NCI-H1694 treated with DMSO at 0.1 percent for 48 hours (cell line): ENCODE results near the gene TFDP2.
"Not testable (repeated sequence)": the region's sequence is repeated elsewhere in the genome, so short reads cannot be mapped to it uniquely, and the experiment has no call there.

ENCODE experiments used
- DNase-seq: peaks from one replicate; lab custom pipeline; 2025; lab: John Stamatoyannopoulos, UW

TFDP2 gene

DNA sequence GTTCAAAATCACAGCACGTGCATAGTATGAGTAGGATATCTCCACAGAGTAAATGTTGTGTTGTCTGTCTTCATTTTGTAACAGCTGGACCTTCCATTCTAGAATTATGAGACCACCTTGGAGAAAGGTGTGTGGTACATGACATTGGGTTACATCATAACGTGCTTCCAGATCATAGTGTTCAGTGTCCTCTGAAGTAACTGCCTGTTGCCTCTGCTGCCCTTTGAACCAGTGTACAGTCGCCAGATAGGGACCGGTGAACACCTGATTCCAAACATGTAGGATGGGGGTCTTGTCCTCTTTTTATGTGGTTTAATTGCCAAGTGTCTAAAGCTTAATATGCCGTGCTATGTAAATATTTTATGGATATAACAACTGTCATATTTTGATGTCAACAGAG, 223.7 kb downstream of the TFDP2 start:
- DNase-seq: not testable (repeated sequence)

DNA sequence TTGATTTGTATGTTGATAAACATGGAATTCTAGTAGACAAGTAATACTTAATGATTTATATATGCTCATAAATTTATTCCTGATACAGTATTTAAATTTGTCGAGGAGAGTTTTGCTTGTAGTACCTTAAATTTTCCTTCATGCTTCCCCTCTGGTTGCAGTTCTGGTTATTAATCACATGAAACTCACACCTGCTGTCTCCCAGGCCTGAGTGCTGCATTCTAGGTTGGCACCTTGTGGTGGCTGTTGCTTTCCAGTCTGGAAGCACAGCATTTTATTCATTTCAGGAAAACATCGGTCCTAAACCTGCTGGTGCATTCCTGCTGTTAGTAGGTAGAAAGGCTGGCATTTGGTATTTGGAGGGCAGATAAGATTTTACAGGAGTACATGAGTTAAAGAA, 228.0 kb downstream of the TFDP2 start:
- DNase-seq: peak; percentile 45

DNA sequence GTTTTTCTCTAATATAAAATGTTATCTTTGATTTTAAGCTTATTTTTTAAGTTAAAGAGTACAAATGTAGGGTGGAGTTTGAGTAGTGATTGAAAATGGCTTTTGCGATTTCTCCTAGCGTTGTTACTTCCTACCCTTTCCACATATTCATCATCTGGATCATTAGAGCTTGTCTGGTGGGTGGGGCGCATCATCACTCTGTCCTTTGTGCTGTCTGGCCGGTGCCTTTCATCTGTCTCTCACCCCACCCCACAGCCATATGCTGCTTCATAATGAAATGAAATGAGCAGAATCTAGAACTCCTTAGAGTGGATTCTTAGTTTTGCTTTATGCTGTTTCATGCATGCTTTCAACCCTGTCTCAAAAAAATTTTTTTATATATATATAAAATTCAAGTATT, 228.6 kb downstream of the TFDP2 start:
- DNase-seq: peak; percentile 90

DNA sequence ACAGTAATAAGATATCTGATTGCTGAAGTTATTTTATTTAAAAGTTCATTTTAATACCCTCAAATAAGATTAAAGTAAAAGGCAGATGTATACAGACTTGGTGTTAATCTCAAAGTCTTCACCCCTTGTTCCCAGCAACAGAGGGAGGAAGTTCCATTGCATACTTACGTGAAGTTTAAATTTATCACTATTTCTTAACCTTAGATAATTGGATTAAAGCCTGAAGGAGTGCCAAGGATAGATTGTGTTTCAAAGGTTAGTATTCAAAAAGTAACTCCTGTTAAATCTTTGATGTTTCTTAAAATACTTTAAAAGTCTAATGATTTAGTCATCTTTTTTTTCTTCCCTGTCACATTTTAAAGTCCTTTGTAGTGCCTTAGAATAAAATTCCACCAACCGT, 233.6 kb downstream of the TFDP2 start:
- DNase-seq: no peak

DNA sequence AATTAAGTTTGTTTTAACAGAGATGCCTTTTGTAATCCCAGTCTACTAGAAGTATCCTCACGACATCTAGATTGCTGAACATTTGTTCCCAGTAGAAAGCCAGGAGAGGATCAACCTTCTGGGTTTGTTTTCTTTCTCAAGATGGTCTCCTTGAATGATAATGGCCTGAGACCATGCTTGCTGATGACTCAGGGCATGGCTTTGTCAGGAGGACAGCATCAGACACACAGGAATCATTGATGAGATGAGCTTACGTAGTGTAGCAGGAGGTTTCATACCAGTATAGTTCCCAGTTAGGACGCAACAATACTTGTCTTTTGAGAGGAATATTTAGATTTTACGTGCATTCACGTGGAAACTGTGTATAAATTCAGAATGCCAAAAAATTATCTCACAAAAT, 234.3 kb downstream of the TFDP2 start:
- DNase-seq: no peak

DNA sequence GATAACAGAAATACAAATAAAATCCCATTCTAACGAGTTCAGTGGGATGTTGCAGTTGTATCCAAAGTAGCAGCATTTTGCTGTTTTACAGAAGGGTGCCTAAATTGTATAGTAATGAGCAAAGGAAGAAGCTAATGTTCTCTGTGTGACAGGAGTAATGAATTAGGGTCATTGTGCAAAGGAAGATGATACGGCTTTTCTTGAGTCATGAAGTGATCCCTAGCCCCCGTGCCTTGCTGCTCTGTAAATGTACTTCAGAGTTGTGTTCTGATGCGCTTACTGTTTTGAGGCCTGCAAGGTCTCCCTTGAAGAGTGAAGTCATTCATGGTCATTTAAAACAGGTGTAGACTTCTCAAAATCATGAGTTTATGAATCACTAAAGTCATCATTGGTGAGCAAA, 235.0 kb downstream of the TFDP2 start:
- DNase-seq: no peak

DNA sequence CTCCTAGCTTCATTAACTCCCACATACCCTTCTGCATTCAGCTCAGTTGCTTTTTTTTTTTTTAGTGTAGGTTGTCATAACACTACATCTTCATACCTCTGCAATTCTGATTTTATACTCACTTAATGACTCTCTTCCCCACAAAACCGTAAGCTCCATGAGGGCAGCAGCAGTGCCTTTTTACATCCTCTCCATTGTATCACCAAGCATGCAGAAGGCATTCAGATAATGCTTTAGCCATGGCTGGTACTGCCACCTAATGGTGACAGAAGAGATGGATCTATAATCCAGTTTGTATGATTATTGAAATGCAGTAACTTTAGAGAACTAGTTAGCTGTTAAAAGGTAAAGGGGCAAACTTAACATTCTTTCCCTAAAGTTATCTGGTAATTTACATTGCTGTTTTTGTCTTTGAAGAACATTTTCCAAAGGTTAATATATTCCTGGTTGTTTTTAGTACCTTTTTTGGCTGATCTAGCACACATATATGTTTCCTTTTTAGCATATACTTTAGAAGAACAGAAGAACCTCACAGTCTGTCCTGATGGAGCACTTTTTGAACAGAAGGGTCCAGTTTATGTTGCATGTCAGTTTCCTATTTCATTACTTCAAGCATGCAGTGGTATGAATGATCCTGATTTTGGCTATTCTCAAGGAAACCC, 236.1 kb downstream of the TFDP2 start:
- peak; percentile 58 for DNase-seq

DNA sequence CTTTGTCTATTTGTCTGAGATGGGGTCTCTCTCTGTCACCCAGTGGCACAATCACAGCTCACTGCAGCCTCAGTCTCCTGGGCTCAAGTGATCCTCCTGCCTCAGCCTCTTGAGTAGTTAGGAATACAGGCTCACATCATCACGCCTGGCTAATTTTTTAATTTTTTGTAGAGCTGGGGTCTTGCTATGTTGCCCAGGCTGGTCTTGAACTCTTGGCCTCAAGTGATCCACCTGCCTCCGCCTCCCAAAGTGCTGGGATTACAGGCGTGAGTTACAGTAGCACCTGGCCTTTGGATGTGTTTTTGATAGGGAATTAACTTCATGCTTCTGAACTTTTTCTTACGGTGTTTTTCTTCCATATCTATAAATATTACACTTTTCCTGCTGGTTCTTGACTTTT, 239.4 kb downstream of the TFDP2 start:
- not testable (repeated sequence) for DNase-seq

DNA sequence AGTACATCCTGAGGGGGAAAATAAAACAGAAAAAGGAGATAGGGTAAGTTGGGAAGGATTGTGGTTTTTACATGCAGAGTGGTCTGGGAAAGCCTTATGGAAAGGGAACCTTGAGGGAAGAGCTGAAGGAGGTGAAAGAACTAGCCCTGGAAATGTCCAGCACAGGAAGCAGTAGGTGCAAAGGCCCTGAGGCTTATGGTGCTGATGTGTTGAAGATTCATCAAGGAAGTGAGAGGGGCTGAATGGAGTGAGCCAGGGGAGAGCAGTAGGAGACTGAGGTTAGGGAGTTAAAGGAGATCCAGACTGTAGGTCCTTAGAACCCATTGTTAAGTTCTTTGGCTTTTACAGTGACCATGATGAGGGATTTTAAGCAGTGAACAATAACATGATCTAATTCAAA, 239.9 kb downstream of the TFDP2 start:
- no peak for DNase-seq

DNA sequence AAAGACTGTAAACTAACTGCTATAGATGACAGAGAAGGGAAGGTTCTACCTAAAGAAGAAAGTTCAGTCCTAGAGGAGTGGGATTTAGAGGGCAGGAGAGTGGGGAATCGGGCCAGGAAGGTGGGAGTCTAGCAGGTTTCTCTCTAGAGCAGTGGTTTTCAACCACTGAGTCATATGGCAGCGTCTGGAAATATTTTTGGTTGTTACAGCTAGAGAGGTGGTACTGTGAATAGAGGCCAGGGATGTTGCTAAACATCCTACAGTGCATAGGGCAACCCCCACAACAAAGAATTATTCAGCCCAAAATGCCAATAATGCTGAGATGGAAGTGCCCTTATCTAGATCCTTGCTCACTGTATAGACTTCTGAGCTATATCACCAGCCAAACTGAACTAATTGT, 244.2 kb downstream of the TFDP2 start:
- DNase-seq: no peak

DNA sequence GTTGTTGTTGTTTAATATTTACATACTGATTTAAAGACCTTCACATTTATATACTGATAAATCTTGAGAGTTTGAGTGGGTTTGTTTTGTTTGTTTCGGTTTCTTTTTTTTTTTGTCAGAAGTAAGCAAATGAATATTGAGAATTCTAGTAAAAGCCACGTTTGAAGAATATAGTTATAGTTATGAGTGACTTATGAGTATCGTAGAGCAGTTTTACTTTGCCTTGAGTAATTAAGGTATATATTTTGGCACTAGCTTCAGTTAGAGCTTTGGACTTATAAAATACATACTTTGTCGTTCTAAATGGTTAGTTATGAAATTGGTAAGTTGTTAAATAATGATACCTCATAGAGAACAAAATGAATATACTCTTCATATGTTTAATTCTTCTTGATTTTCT, 245.1 kb downstream of the TFDP2 start:
- no peak for DNase-seq

DNA sequence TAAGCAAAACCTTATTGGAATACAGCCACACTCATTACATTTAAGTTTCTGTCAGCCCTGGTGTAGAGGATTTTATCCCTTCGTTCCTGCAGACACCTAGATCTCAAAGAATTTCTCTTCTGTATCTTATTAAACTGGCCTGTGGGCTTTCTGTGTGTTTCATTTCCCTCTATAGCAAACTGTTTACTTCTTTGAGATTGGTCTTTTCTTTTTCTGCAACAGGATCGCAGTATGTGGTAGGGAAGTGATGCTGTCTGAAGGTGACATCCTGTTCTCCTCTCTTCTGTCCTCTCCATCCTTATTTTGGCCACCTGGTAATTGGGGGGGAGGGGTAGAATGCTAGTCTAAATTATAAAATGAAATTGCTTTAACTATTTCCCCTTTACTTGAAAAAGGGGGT, 247.4 kb downstream of the TFDP2 start:
- DNase-seq: no peak

DNA sequence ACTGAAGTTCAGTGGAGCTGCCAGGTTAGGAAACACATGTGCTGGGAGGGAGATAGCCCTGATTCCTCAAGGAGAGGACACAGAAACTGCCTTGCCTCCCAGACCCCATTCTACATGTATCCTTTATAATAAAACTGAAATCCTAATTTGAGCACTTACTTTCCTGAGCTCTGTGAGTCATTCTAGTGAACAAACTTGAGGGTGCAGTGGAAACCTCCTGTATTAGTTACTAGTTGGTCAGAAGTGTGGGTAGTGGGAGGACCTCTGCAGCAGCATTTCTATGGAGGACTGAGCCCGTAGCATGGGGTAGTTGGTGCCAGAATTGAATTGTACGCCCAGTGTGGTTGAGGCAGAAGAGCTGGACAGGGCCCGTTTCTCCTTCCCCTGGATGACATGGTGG, 249.0 kb downstream of the TFDP2 start:
- no peak for DNase-seq

DNA sequence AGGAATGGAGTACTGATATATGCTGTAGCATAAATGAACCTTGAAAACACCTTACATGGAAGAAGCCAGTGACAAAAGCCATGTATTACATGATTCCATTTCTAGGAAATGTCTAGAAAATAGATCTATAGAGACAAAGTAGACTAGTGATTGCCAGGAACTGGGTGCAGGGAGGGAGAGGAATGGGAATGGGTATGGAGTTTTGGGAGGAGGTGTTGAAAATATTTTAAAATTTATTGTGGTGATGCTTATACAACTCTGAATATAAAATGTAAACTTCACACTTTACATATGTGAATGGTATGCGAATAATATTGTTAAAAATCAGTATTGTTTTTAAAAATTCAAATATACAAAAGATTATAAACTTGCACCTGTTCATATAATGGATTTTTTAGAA, 250.4 kb downstream of the TFDP2 start:
- DNase-seq: no peak

DNA sequence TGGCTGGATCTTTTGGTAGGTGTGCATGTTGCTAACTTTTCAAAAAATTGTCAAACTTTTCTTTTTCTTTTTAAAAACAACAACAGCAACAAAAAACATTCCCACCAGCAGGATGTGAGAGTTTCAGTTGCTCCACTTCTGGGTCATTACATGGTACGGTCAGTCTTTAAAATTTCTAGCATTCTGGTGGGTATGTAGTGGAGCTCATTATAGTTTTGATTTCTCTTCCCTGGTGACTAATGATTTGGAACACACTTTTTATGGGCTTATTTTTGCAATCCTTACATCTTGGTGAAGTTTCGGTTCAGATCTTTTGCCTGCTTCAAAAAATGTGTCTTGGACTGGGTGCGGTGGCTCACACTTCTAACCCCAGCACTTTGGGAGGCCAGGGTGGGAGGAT, 253.6 kb downstream of the TFDP2 start:
- no peak for DNase-seq

DNA sequence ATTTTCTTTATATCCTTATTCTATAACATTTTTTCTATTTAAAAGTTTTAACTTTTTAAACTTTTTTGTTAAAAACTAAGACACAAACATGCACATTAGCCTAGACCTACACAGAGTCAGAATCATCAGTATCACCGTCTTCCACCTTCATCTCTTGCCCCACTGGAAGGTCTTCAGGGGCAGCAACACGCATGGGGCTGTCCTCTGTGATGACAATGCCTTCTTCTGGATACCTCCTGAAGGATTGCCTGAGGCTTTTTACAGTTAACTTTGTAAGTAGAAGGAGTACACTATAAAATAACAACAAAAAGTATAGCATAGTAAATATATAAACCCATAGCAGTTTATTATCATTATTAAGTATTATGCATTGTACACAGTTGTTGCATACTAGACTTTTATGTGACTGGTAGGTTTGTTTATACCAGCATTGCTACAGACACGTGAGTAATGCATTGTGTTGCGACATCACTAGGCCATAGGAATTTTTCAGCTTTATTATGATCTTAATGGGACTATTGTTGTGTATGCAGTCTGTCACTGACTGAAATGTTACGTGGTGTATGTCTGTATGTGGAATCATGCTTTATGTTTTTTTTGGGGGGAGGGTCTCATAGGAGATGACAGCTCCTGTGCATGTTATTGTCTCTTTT, 254.7 kb downstream of the TFDP2 start:
- DNase-seq: no peak
